Neural progenitor cell (in vitro differentiated cells): ENCODE results near the gene ARHGEF11.

Source experiments
- EZH2phosphoT487 ChIP-seq: fragments of 200-600 bp; sonication (generic); IDR thresholded peaks from 2 replicates; pipeline ENCODE4 v1.6.1; 2017; ENCODE audit warnings: antibody characterized with exemption
- TF ChIP-seq, protein P1 (sequence below): fragments of 200-600 bp; sonication (generic); IDR thresholded peaks from 2 replicates; pipeline ENCODE4 v1.5.1; 2017; ENCODE audit warnings: antibody characterized with exemption, mild to moderate bottlenecking

DNA sequence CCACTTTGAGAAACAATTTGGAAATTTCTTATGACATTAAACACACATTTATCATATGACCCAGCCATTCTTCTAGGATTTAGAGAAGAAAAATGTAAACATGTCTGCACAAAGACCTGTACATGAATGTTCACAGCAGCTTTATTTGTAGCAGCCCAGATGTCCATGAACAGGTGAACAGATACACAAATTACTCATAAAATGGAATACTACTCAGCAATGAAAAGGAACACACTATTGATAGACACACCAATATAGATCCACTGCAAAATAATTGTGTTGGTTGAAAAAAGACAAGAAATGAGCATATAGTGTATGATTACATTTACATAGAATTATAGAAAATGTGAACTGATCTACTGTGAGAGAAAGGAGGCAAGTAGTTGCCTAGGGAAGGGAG is 26.1 kb downstream of the ARHGEF11 start:
- TF ChIP-seq, protein P1, sequence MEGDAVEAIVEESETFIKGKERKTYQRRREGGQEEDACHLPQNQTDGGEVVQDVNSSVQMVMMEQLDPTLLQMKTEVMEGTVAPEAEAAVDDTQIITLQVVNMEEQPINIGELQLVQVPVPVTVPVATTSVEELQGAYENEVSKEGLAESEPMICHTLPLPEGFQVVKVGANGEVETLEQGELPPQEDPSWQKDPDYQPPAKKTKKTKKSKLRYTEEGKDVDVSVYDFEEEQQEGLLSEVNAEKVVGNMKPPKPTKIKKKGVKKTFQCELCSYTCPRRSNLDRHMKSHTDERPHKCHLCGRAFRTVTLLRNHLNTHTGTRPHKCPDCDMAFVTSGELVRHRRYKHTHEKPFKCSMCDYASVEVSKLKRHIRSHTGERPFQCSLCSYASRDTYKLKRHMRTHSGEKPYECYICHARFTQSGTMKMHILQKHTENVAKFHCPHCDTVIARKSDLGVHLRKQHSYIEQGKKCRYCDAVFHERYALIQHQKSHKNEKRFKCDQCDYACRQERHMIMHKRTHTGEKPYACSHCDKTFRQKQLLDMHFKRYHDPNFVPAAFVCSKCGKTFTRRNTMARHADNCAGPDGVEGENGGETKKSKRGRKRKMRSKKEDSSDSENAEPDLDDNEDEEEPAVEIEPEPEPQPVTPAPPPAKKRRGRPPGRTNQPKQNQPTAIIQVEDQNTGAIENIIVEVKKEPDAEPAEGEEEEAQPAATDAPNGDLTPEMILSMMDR, result no peak
- TF ChIP-seq EZH2phosphoT487, result no peak
